Suprapubic skin (tissue), 3 donors: ENCODE data around the gene SNX19.

ENCODE experiments used
- CTCF ChIP-seq, 2 donors: fragments of 200-600 bp in 1 of 2; fragments of 450-650 bp in 1 of 2; sonication (generic) in 1 of 2; IDR thresholded peaks; one replicate each; pipeline ENCODE4 v1.5.1; 2016 to 2019; ENCODE audit warnings: antibody characterized with exemption in 2 of 2, mild to moderate bottlenecking in 1 of 2, moderate library complexity in 1 of 2
- EP300 ChIP-seq: sonication (generic); formaldehyde crosslinking; IDR thresholded peaks from one replicate; pipeline ENCODE4 v1.6.1; 2017; ENCODE audit warnings: antibody characterized with exemption
- POLR2A ChIP-seq, 2 donors: fragments of 450-650 bp; IDR thresholded peaks; one replicate each; pipeline ENCODE4 v1.6.1; 2017; ENCODE audit warnings: antibody characterized with exemption in 2 of 2, mild to moderate bottlenecking in 2 of 2, moderate library complexity in 2 of 2

- TF ChIP-seq CTCF (IDR thresholded peaks at IDR 0.05) (no peak), POLR2A (IDR thresholded peaks at IDR 0.05) (no peak), EP300 (no peak)
Observed at GRCh38 chr11:130905512-130905911, 10.8 kb downstream of the SNX19 start.
